ENCODE data around the gene COX11. TPM values are rescaled to one million over a fixed set of nuclear protein-coding genes. Genes with fewer than 3 reads are reported as not detected.

Gene COX11
- total and polyA plus RNA-seq, 2 of the 8 experiments (the other 6 are each of a cell fraction or from before 2014, with no cell fraction given), result 43.0 to 54.1 TPM

- TF ChIP-seq CTCF (IDR thresholded peaks at IDR 0.05; ENCODE audit: control extremely low read depth in 1 of 3, insufficient read depth in 1 of 3, low read depth in 1 of 3, low read length in 3 of 3), result peak in 2 of 3 experiments; percentile 45 to 47; a peak in 2 of 4 replicates
- no peak for TF ChIP-seq ATF3 (IDR thresholded peaks at IDR 0.05; ENCODE audit: insufficient read depth, low read depth, low read length)
- no peak for TF ChIP-seq HDAC6 (IDR thresholded peaks at IDR 0.05; ENCODE audit: low read depth, low read length)
Measured at GRCh38 chr17:54992797-54993639, 24.6 kb upstream of the COX11 start (continued).

Data from H1 (cell line).